ENCODE data around the gene FSHR. TPM values are rescaled to one million over a fixed set of nuclear protein-coding genes. Genes with fewer than 3 reads are reported as not detected.

The FSHR gene
- total and polyA plus RNA-seq, 4 donors: not detected

DNA sequence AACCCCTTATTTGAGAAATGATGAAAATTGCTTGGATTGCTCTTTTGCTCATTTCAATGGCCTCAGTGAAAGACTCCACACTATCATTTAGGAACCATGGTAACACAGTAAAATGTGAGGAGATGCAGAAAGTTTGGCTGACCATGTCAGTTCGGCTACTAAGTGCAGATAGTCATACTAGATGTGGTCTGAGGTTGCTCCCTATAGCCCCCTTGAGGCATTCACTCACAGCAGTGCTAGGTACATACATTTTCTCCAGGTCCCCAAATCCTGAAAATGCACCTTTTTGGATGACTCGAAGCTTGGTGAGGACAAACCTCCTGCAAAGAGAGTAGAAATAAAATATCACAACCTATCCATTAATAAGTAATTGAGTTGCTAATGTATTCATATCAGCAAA, 86.3 kb downstream of the FSHR start:
- Histone ChIP-seq H3K4me3 (ENCODE audit: low read depth in 1 of 3, low read length in 3 of 3) (no peak overlapping the region), H3K36me3 (ENCODE audit: control insufficient read depth in 4 of 4, insufficient read depth in 3 of 4, low read depth in 1 of 4, low read length in 3 of 4) (no peaks in the 10 kb centered on the region), H3K9me3 (ENCODE audit: control insufficient read depth in 4 of 4, low read length in 3 of 4) (peaks cover 0 to under 1% (median 0%) of the 10 kb centered on the region in 4 donors), H3K27me3 (ENCODE audit: control insufficient read depth in 4 of 4, insufficient read depth in 4 of 4, low read length in 3 of 4) (peaks cover 0 to 4% (median 0%) of the 10 kb centered on the region in 4 donors), H3K27ac (ENCODE audit: low read depth in 1 of 2, low read length in 2 of 2) (no peak overlapping the region), H3K9ac (ENCODE audit: low read depth in 1 of 2, low read length in 2 of 2) (no peak overlapping the region), H3K4me1 (ENCODE audit: control insufficient read depth in 4 of 4, insufficient read depth in 4 of 4, low read length in 3 of 4) (no peaks in the 10 kb centered on the region)
- TF ChIP-seq EGR1 (IDR thresholded peaks at IDR 0.05; ENCODE audit: low read depth in 2 of 2): no peak
- TF ChIP-seq HNF4G (IDR thresholded peaks at IDR 0.05): no peak
- TF ChIP-seq NR2F2 (IDR thresholded peaks at IDR 0.05): no peak
- no peak for TF ChIP-seq TAF1 (conservative IDR thresholded peaks at IDR 0.05)
- TF ChIP-seq YY1 (IDR thresholded peaks at IDR 0.05): no peak
- no peak for TF ChIP-seq SP1 (IDR thresholded peaks at IDR 0.05)
- no peak for TF ChIP-seq HNF4A (conservative IDR thresholded peaks at IDR 0.05)
- TF ChIP-seq, protein P1, sequence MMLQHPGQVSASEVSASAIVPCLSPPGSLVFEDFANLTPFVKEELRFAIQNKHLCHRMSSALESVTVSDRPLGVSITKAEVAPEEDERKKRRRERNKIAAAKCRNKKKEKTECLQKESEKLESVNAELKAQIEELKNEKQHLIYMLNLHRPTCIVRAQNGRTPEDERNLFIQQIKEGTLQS (IDR thresholded peaks at IDR 0.05): no peak
- TF ChIP-seq, protein P2, sequence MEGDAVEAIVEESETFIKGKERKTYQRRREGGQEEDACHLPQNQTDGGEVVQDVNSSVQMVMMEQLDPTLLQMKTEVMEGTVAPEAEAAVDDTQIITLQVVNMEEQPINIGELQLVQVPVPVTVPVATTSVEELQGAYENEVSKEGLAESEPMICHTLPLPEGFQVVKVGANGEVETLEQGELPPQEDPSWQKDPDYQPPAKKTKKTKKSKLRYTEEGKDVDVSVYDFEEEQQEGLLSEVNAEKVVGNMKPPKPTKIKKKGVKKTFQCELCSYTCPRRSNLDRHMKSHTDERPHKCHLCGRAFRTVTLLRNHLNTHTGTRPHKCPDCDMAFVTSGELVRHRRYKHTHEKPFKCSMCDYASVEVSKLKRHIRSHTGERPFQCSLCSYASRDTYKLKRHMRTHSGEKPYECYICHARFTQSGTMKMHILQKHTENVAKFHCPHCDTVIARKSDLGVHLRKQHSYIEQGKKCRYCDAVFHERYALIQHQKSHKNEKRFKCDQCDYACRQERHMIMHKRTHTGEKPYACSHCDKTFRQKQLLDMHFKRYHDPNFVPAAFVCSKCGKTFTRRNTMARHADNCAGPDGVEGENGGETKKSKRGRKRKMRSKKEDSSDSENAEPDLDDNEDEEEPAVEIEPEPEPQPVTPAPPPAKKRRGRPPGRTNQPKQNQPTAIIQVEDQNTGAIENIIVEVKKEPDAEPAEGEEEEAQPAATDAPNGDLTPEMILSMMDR (IDR thresholded peaks at IDR 0.05; ENCODE audit: low read depth, low read length, missing input control): no peak
- TF ChIP-seq, protein P3, sequence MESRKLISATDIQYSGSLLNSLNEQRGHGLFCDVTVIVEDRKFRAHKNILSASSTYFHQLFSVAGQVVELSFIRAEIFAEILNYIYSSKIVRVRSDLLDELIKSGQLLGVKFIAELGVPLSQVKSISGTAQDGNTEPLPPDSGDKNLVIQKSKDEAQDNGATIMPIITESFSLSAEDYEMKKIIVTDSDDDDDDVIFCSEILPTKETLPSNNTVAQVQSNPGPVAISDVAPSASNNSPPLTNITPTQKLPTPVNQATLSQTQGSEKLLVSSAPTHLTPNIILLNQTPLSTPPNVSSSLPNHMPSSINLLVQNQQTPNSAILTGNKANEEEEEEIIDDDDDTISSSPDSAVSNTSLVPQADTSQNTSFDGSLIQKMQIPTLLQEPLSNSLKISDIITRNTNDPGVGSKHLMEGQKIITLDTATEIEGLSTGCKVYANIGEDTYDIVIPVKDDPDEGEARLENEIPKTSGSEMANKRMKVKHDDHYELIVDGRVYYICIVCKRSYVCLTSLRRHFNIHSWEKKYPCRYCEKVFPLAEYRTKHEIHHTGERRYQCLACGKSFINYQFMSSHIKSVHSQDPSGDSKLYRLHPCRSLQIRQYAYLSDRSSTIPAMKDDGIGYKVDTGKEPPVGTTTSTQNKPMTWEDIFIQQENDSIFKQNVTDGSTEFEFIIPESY (IDR thresholded peaks at IDR 0.05): no peak
- no peak for TF ChIP-seq FOXA2 (IDR thresholded peaks at IDR 0.05)
- 42% methylated on average over 2 of the region's 2 CpGs for WGBS
- DNase-seq (ENCODE audit: low spot score): no peak

DNA sequence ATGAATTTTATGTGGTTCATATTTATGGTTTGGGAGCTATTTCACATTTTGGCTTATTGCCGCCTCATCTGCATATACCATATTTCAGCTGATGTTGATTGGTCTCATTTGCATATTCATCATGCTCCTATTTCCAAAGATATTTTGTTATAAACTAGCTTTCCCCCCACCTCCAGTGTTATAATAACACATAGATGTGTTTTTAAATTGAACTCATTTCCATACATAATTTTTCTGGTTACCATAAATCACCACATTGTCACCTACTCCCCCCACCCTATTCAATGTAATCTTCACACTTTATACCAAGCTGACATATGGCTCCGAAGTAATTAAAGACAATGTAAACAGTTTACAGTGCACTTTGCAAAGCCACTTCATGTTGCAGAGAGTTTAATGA, 101.2 kb downstream of the FSHR start:
- Histone ChIP-seq H3K9me3 (ENCODE audit: control insufficient read depth in 4 of 4, low read length in 3 of 4) (peaks cover 0 to 10% (median 0%) of the 10 kb centered on the region in 4 donors), H3K27ac (ENCODE audit: low read depth in 1 of 2, low read length in 2 of 2) (no peak overlapping the region), H3K36me3 (ENCODE audit: control insufficient read depth in 4 of 4, insufficient read depth in 3 of 4, low read depth in 1 of 4, low read length in 3 of 4) (no peaks in the 10 kb centered on the region), H3K9ac (ENCODE audit: low read depth in 1 of 2, low read length in 2 of 2) (no peak overlapping the region), H3K4me1 (ENCODE audit: control insufficient read depth in 4 of 4, insufficient read depth in 4 of 4, low read length in 3 of 4) (no peaks in the 10 kb centered on the region), H3K4me3 (ENCODE audit: low read depth in 1 of 3, low read length in 3 of 3) (no peak overlapping the region), H3K27me3 (ENCODE audit: control insufficient read depth in 4 of 4, insufficient read depth in 4 of 4, low read length in 3 of 4) (no peaks in the 10 kb centered on the region)
- DNase-seq (ENCODE audit: low spot score): no peak
- no peak for TF ChIP-seq GABPA (IDR thresholded peaks at IDR 0.05 in 1 of 2, conservative IDR thresholded peaks at IDR 0.05 in 1 of 2)
- TF ChIP-seq, protein P2 (IDR thresholded peaks at IDR 0.05; ENCODE audit: low read depth, low read length, missing input control): no peak
- no peak for TF ChIP-seq HNF4A (conservative IDR thresholded peaks at IDR 0.05)
- TF ChIP-seq, protein P1 (IDR thresholded peaks at IDR 0.05): no peak
- TF ChIP-seq EGR1 (IDR thresholded peaks at IDR 0.05; ENCODE audit: low read depth in 2 of 2): no peak
- TF ChIP-seq RXRA (IDR thresholded peaks at IDR 0.05): no peak
- TF ChIP-seq, protein P3 (IDR thresholded peaks at IDR 0.05): no peak
- TF ChIP-seq HNF4G (IDR thresholded peaks at IDR 0.05): no peak
- TF ChIP-seq SP1 (IDR thresholded peaks at IDR 0.05): no peak
- no peak for TF ChIP-seq RAD21 (IDR thresholded peaks at IDR 0.05)
- TF ChIP-seq, protein P4, sequence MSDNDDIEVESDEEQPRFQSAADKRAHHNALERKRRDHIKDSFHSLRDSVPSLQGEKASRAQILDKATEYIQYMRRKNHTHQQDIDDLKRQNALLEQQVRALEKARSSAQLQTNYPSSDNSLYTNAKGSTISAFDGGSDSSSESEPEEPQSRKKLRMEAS (IDR thresholded peaks at IDR 0.05): no peak
- TF ChIP-seq, protein P5, sequence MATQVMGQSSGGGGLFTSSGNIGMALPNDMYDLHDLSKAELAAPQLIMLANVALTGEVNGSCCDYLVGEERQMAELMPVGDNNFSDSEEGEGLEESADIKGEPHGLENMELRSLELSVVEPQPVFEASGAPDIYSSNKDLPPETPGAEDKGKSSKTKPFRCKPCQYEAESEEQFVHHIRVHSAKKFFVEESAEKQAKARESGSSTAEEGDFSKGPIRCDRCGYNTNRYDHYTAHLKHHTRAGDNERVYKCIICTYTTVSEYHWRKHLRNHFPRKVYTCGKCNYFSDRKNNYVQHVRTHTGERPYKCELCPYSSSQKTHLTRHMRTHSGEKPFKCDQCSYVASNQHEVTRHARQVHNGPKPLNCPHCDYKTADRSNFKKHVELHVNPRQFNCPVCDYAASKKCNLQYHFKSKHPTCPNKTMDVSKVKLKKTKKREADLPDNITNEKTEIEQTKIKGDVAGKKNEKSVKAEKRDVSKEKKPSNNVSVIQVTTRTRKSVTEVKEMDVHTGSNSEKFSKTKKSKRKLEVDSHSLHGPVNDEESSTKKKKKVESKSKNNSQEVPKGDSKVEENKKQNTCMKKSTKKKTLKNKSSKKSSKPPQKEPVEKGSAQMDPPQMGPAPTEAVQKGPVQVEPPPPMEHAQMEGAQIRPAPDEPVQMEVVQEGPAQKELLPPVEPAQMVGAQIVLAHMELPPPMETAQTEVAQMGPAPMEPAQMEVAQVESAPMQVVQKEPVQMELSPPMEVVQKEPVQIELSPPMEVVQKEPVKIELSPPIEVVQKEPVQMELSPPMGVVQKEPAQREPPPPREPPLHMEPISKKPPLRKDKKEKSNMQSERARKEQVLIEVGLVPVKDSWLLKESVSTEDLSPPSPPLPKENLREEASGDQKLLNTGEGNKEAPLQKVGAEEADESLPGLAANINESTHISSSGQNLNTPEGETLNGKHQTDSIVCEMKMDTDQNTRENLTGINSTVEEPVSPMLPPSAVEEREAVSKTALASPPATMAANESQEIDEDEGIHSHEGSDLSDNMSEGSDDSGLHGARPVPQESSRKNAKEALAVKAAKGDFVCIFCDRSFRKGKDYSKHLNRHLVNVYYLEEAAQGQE (IDR thresholded peaks at IDR 0.05): no peak
- no peak for TF ChIP-seq FOXA2 (IDR thresholded peaks at IDR 0.05)
- no peak for TF ChIP-seq TAF1 (conservative IDR thresholded peaks at IDR 0.05)
- 47% methylated on average over 2 of the region's 2 CpGs for WGBS
